IPS-NIHi11 (cell line): ENCODE measurements around the gene SAFB2.

ENCODE experiments used
- DNase-seq: peaks from one replicate; pipeline ENCODE4 v3.0.0; 2012; ENCODE audit warnings: mixed read lengths, low spot score

The SAFB2 gene

DNA sequence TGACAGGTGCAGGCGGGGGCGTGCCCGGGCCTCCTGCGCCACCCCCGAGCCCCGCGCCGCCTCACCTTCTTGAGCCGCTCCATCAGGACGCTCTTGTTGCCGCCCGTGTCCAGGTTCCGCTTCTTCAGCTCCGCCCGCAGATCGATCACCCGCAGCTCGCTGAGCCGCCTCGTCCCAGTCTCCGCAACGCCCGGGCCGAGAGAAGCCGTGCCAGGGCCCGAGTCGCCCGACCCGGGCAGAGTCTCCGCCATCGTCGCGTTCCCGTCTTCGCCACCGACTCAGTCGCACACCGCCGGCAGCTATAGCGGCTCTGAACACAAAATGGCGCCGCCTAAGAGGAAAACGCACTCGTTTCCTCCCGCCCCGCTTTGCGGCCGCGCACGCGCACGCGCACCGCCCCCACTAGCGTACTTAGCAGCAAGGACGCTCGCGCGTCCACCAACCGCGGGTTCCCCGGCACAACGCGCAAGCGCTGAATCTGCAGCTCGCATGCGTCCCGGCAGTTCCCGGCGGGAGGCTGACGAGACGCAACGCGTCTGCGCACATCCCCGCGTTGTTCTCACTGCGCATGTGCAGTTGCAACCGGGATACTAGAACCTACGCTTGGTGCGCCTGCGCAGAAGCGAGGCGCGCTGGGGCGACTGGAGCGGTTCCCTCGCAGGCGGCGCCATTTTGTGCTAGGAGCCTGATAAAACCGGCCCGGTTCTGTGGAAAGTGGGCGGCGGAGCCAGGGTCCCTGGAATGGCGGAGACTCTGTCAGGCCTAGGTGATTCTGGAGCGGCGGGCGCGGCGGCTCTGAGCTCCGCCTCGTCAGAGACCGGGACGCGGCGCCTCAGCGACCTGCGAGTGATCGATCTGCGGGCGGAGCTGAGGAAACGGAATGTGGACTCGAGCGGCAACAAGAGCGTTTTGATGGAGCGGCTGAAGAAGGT lies at the start of gene SAFB2, which contains the start of gene SAFB:
Gene SAFB2, minus strand, starts transcription at position 312 of the 932 bp plus-strand sequence. Its CDS starts 61 bp downstream, at position 251.
Gene SAFB, plus strand, starts transcription at position 619 of the 932 bp plus-strand sequence. Its CDS starts 123 bp downstream, at position 742.
- peak; percentile 97 for DNase-seq

GRCh38 chr19:5671600-5671999 lies 49.0 kb upstream of the SAFB2 start:
- peak; percentile 4 for DNase-seq

DNA sequence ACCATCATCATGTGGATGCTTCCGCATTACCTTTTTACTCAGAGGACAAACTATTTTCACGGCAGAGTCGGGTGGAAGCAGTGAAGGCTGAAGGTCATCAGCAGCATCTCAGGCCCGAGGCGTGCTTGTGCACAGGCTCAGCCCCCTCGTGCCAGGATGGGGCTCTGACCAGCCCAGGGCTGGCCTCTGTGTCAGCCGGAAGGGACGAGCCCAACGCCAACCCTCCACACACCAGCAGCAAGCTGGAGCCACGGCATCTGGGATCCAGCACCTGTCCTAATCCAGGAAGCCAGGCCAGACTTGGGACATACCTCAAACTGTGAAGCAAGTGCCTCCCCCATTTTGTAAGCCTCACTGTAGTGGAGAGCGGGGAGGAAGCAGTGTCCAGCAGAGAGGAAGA lies 46.6 kb upstream of the SAFB2 start:
- no peak for DNase-seq

- peak; percentile 77 for DNase-seq
Measured at GRCh38 chr19:5667751-5668271, 45.2 kb upstream of the SAFB2 start.

- DNase-seq = no peak
Measured at GRCh38 chr19:5666921-5667610, 44.5 kb upstream of the SAFB2 start.

DNA sequence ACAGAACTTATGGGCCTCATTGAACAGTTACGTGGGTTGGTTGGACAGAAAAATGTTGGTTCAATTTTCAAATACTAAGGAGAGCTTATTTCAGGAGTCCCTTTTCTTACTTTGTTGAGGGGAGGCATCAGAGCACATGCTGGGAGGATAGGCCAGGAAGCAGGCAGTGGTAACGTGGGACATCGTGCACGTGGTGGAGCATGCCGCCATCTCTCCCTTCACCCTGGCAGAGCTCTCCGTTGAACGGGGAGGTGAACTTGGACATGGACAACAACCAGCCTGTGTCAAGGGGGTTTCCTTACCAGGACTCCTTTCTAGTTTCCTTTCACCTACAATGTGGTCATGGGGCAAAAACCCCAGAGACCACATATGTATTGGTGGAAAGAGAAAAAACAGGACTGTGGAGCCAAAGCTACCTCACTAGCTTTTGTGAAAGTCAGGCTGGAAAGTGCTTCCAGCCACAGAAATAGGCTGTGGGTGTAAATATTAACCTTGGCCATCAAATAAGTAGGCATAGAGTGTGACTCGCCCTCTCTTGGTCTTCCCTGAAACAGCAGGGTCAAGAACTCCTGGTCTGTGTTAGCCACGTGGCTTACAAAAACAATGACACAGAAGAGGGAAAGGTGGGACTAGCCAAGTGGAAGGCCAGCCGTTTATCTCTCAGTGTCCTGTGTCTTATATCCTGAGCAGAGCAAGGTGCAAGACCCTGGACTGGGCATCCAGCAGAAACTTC lies 43.4 kb upstream of the SAFB2 start:
- no peak for DNase-seq

GRCh38 chr19:5664515-5664914 lies 41.9 kb upstream of the SAFB2 start:
- DNase-seq = no peak

DNA sequence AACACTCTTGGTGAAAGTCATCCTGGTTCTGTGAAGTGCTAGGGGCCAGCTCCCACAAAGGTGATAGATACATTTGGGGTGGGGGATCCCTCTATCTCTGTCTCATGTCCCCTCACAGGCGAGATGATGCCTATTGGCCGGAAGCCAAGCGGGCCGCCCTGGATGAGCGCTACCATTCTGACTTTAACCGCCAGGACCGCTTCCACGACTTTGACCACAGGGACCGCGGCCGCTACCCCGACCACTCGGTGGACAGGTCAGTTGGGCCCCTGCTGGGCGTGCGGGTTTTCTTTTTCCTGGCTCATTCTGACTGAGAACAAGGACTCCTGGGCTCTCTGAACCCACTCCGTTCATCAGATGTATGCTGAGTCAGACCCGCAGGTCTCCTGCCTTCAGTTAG lies 41.3 kb upstream of the SAFB2 start:
- no peak for DNase-seq

DNA sequence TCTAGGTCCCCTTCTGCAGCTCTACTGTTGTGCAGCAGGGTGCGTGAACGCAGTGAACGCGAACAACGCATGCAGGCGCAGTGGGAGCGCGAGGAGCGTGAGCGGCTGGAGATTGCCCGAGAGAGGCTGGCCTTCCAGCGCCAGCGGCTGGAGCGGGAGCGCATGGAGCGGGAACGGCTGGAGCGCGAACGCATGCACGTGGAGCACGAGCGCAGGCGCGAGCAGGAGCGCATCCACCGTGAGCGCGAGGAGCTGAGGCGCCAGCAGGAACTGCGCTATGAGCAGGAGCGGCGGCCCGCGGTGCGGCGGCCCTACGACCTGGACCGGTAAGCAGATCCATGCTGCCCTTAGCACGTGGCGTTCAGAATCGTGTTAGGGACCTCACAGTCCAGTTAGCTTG lies 38.9 kb upstream of the SAFB2 start:
- no peak for DNase-seq

GRCh38 chr19:5655412-5655811 lies 32.8 kb upstream of the SAFB2 start:
- no peak for DNase-seq

GRCh38 chr19:5654931-5655330 lies 32.4 kb upstream of the SAFB2 start:
- DNase-seq = no peak

- DNase-seq = no peak
Measured at GRCh38 chr19:5652261-5652660, 29.7 kb upstream of the SAFB2 start.

- DNase-seq = peak; percentile 25
Measured at GRCh38 chr19:5651361-5651760, 28.8 kb upstream of the SAFB2 start.

GRCh38 chr19:5648464-5648863 lies 25.9 kb upstream of the SAFB2 start:
- DNase-seq = no peak

DNA sequence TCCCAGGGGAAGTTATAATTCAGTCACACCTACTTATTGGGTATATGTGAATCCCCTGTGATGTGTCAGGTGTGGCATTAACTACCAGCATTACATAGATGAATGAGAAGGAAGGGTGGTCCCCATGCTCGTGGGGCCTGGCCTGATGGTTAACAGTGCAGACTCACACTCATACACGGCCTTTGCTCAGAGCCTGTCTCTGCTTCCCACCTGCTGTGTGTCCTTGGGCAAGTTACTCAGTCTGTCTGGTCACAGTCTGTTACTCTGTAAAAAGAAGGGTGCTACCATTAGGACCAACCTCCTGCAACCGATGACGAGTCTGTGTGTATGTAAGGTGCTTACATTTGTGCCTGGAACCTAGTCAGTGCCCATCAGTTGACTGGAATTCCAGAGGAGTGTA lies 24.1 kb upstream of the SAFB2 start:
- DNase-seq = no peak

GRCh38 chr19:5645409-5645808 lies 22.8 kb upstream of the SAFB2 start:
- DNase-seq = no peak

DNA sequence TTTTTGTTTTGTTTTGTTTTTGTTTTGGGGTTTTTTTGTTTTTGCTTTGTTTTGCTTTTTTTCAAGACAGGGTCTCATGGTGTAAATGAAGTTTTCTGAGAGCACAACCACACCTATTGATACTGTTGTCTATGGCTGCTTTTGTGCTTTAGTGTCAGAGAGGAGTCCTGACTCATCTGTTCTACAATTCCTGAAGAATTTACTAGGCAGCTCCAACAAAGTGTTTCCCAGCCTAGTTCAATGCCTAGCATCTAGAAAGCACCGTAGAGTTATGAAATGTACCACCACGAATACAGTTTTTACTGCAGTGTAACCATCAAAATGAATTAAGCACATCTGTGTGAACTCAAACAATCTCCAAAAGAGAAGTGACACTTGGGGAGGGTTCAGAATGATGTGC lies 21.5 kb upstream of the SAFB2 start:
- DNase-seq = no peak

- DNase-seq = no peak
Measured at GRCh38 chr19:5643060-5643459, 20.5 kb upstream of the SAFB2 start.

DNA sequence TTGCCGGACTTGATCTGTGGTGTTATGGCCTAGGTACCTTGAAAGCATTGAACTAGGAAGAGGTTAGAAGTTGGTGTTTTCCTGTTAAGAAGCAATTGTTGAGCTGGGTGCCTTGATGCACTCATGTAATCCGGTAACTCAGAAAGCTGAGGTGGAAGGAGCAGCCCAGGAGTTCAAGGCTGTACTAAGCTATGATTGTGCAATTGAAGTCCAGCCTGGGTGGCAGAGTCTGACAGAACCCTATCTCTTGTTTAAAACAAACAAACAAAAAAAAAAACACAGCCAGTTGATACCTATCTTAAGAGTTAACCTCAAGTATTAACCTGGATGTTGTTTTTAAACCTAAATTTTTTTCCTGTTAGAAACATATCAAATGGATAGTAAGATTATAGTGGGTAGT lies 19.6 kb upstream of the SAFB2 start:
- DNase-seq = no peak

DNA sequence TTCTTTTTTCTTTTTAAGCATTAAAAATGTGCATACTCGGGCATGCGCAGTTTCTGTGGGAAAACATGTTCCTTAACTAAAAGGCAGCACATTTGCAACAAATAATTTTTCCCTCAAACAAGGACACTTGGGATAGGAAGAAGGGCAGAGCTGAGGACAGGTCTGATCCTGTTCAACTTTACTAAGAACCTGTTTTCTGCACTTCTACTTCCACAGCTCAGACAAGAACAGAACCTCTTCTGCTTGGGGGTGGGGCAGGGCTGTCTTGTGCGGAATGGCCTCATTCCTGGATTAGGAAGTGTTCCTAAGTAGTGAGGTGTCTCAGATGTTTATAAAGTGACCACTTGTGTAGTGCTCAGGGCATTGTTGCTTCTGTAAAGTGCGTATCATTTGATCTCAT lies 18.6 kb upstream of the SAFB2 start:
- no peak for DNase-seq

- DNase-seq = no peak
Measured at GRCh38 chr19:5637971-5638370, 15.4 kb upstream of the SAFB2 start.

- no peak for DNase-seq
Measured at GRCh38 chr19:5635427-5635826, 12.9 kb upstream of the SAFB2 start.
